Suprapubic skin (tissue), 4 donors: ENCODE results near the gene DOC2A. TPM values are rescaled to one million over a fixed set of nuclear protein-coding genes. Genes with fewer than 3 reads are reported as not detected.

Source experiments
- total RNA-seq, 4 donors: library from RNA; depleted of rRNA; stranded (reverse); fragments of >200 nt; gene quantifications; one replicate each; pipeline ENCODE4 v1.1.0, GENCODE V29; 2016

Gene DOC2A
- total RNA-seq, 4 donors from 2014 or later, result 0.42 TPM; not detected in 3

Other genes with a start within 250 kb of the DOC2A start
- under 1 TPM in 1 of 4 donors, not detected in 3; 0.89 TPM for gene ZG16, start 232.8 kb downstream of the DOC2A start, total RNA-seq
- 10 to 100 TPM; 42.8 to 65.7 (median 55.1) TPM for gene KIF22, start 220.3 kb downstream of the DOC2A start, total RNA-seq
- gene MAZ, start 204.5 kb downstream of the DOC2A start, total RNA-seq, result 100 to 1,000 TPM in 3 of 4 donors, 10 to 100 TPM in 1; 98.4 to 180 (median 125) TPM
- 1 to 10 TPM in 3 of 4 donors, not detected in 1; 1.1 to 6.8 (median 3.7) TPM for gene PRRT2, start 198.8 kb downstream of the DOC2A start, total RNA-seq
- 10 to 100 TPM; 23.3 to 35.2 (median 23.8) TPM for gene PAGR1, start 194.9 kb downstream of the DOC2A start, total RNA-seq
- 100 to 1,000 TPM in 1 of 4 donors, 10 to 100 TPM in 3; 54.9 to 104 (median 68.1) TPM for gene MVP, start 190.6 kb downstream of the DOC2A start, total RNA-seq
- 100 to 1,000 TPM in 1 of 4 donors, 10 to 100 TPM in 3; 68.7 to 112 (median 96.7) TPM for gene CDIPT, start 147.8 kb downstream of the DOC2A start, total RNA-seq
- 1 to 10 TPM in 3 of 4 donors, under 1 TPM in 1; 0.98 to 2.9 (median 1.2) TPM for gene SEZ6L2, start 111.5 kb downstream of the DOC2A start, total RNA-seq
- gene ASPHD1, start 110.5 kb downstream of the DOC2A start, total RNA-seq, result under 1 TPM in 1 of 4 donors, not detected in 3; 0.34 TPM
- gene KCTD13, start 84.8 kb downstream of the DOC2A start, total RNA-seq, result 10 to 100 TPM; 20.3 to 43.9 (median 32.0) TPM
- 100 to 1,000 TPM in 3 of 4 donors, 10 to 100 TPM in 1; 78.0 to 109 (median 106) TPM for gene TMEM219, start 48.9 kb downstream of the DOC2A start, total RNA-seq
- gene TAOK2, start 37.2 kb downstream of the DOC2A start, total RNA-seq, result 10 to 100 TPM; 29.1 to 54.4 (median 39.1) TPM
- 10 to 100 TPM; 14.6 to 29.3 (median 21.7) TPM for gene HIRIP3, start 15.4 kb downstream of the DOC2A start, total RNA-seq
- gene INO80E, start 14.8 kb downstream of the DOC2A start, total RNA-seq, result 10 to 100 TPM; 48.2 to 58.7 (median 51.0) TPM
- not detected for gene C16orf92, start 12.2 kb upstream of the DOC2A start, total RNA-seq
- 1 to 10 TPM in 1 of 4 donors, under 1 TPM in 1, not detected in 2; 0.81 to 1.4 TPM for gene TLCD3B, start 20.2 kb upstream of the DOC2A start, total RNA-seq
- 100 to 1,000 TPM; 794 to 967 (median 870) TPM for gene ALDOA, start 54.7 kb upstream of the DOC2A start, total RNA-seq
- 10 to 100 TPM; 52.0 to 66.0 (median 61.2) TPM for gene PPP4C, start 65.0 kb upstream of the DOC2A start, total RNA-seq
- gene TBX6, start 80.9 kb upstream of the DOC2A start, total RNA-seq, result 1 to 10 TPM; 2.7 to 7.6 (median 4.7) TPM
- 100 to 1,000 TPM; 138 to 197 (median 195) TPM for gene YPEL3, start 85.2 kb upstream of the DOC2A start, total RNA-seq
- 10 to 100 TPM in 3 of 4 donors, 1 to 10 TPM in 1; 8.7 to 40.0 (median 12.5) TPM for gene GDPD3, start 102.5 kb upstream of the DOC2A start, total RNA-seq
- 10 to 100 TPM; 34.1 to 62.4 (median 60.1) TPM for gene MAPK3, start 112.2 kb upstream of the DOC2A start, total RNA-seq
- gene CORO1A, start 172.6 kb upstream of the DOC2A start, total RNA-seq, result 10 to 100 TPM; 14.5 to 25.3 (median 19.3) TPM
- 100 to 1,000 TPM in 3 of 4 donors, 10 to 100 TPM in 1; 72.7 to 434 (median 197) TPM for gene BOLA2B, start 182.6 kb upstream of the DOC2A start, total RNA-seq
- 10 to 100 TPM; 27.3 to 56.2 (median 44.9) TPM for gene SLX1A, start 182.8 kb upstream of the DOC2A start, total RNA-seq
- gene SULT1A3, start 188.2 kb upstream of the DOC2A start, total RNA-seq, result 10 to 100 TPM in 1 of 4 donors, 1 to 10 TPM in 2, not detected in 1; 4.8 to 24.6 (median 7.8) TPM
- gene NPIPB13, start 237.5 kb upstream of the DOC2A start, total RNA-seq, result 10 to 100 TPM in 1 of 4 donors, 1 to 10 TPM in 3; 2.5 to 12.8 (median 4.7) TPM